GOT3 (cell line): Measurements from ENCODE around the gene OLAH.
A peak's percentile ranks its signal among the peaks of the same experiment; 100 is the strongest.

ENCODE experiments used
- DNase-seq: peaks from one replicate; lab custom pipeline; 2025; ENCODE audit warnings: mixed read lengths; lab: John Stamatoyannopoulos, UW

Gene OLAH

GRCh38 chr10:15069230-15069629 lies 25.5 kb downstream of the OLAH start:
- DNase-seq, result no peak

GRCh38 chr10:15072358-15072757 lies 28.6 kb downstream of the OLAH start:
- DNase-seq, result no peak

GRCh38 chr10:15075421-15075820 lies 31.7 kb downstream of the OLAH start:
- DNase-seq, result no peak

GRCh38 chr10:15083674-15084501 lies 40.1 kb downstream of the OLAH start:
- DNase-seq, result no peak

GRCh38 chr10:15084502-15084922 lies 40.8 kb downstream of the OLAH start:
- DNase-seq, result peak; percentile 20

GRCh38 chr10:15088428-15089261 lies 44.9 kb downstream of the OLAH start, which contains the start of gene ACBD7:
TSS of gene ACBD7 (minus strand) at chr10:15088776. CDS start at chr10:15088728, 48 bp downstream.
- DNase-seq, result peak; percentile 30

- DNase-seq, result no peak
These were observed 47.7 kb downstream of the OLAH start for GRCh38 chr10:15091418-15091817.

GRCh38 chr10:15092855-15093408 lies 49.2 kb downstream of the OLAH start:
- DNase-seq, result no peak

GRCh38 chr10:15096661-15097010 lies 52.9 kb downstream of the OLAH start:
- no peak for DNase-seq

GRCh38 chr10:15097011-15097812 lies 53.5 kb downstream of the OLAH start, which contains the start of gene RPP38:
TSS of gene RPP38 (plus strand) at chr10:15097355. CDS start at chr10:15103315, 5,960 bp downstream.
- DNase-seq, result peak; percentile 91

- DNase-seq, result no peak
These were observed 56.1 kb downstream of the OLAH start for GRCh38 chr10:15099886-15100285.

- DNase-seq, result no peak
These were observed 59.8 kb downstream of the OLAH start for GRCh38 chr10:15103513-15103912.

- no peak for DNase-seq
These were observed 62.7 kb downstream of the OLAH start for GRCh38 chr10:15106352-15107013.

- DNase-seq, result no peak
These were observed 68.9 kb downstream of the OLAH start for GRCh38 chr10:15112657-15113056.

GRCh38 chr10:15113766-15114165 lies 70.0 kb downstream of the OLAH start:
- no peak for DNase-seq

- no peak for DNase-seq
These were observed 72.5 kb downstream of the OLAH start for GRCh38 chr10:15116225-15116624.

- DNase-seq, result no peak
These were observed 74.9 kb downstream of the OLAH start for GRCh38 chr10:15118615-15119014.

GRCh38 chr10:15120523-15120922 lies 76.8 kb downstream of the OLAH start:
- DNase-seq, result no peak

- no peak for DNase-seq
These were observed 78.0 kb downstream of the OLAH start for GRCh38 chr10:15121707-15122106.

GRCh38 chr10:15122477-15123030 lies 78.8 kb downstream of the OLAH start:
- DNase-seq, result no peak
